SK-N-MC (cell line): ENCODE data around the gene TMEM115.

Source experiments
- EZH2 ChIP-seq: fragments of 200-600 bp; sonication (generic); IDR thresholded peaks from one replicate; pipeline ENCODE4 v1.6.1; 2017; ENCODE audit warnings: antibody characterized with exemption
- FOXP2 ChIP-seq: optimal IDR thresholded peaks from 2 replicates; pipeline ENCODE3; 2011; ENCODE audit warnings: mild to moderate bottlenecking, moderate library complexity; ENCODE audit not compliant: insufficient read depth; ENCODE audit errors: extremely low read length, control extremely low read depth
- POLR2AphosphoS5 ChIP-seq: IDR thresholded peaks from 2 replicates; pipeline ENCODE4 v1.6.1; 2012; ENCODE audit warnings: mild to moderate bottlenecking, low read depth, low read length, borderline replicate concordance

GRCh38 chr3:50333744-50334328, 25.5 kb downstream of the TMEM115 start:
- TF ChIP-seq EZH2 (no peak), POLR2AphosphoS5 (no peak), FOXP2 (no peak)
